HEK293 (cell line): ENCODE results near the gene PTCD1.

Experiments used
- CTCF ChIA-PET: fragments of 350-600 bp; formaldehyde crosslinking; extraction: SDS; loops from one replicate; lab custom pipeline; 2021; ENCODE audit warnings: antibody characterized with exemption; lab: Yijun Ruan, JAX
- POLR2A ChIA-PET: fragments of 300-600 bp; formaldehyde crosslinking; extraction: SDS; loops from one replicate; lab custom pipeline; 2020; ENCODE audit warnings: antibody characterized with exemption, inconsistent platforms; lab: Yijun Ruan, JAX
- H3K27ac ChIP-seq: fragments of 200-500 bp; sonication (Bioruptor generic); 2 replicates; pipeline ENCODE4 v1.5.1; 2014; ENCODE audit warnings: low read depth, low read length, control low read depth, inconsistent platforms; ENCODE audit errors: extremely low read depth
- H3K36me3 ChIP-seq, 2 experiments: fragments of 200-500 bp in 1 of 2; sonication (Bioruptor generic) in 1 of 2; 1 replicate in 1 of 2; 2 replicates in 1 of 2; pipeline ENCODE4 v1.5.1; 2014 to 2017; ENCODE audit warnings: inconsistent platforms in 2 of 2, low read length in 2 of 2; ENCODE audit not compliant: control insufficient read depth in 2 of 2, insufficient read depth in 1 of 2
- H3K4me1 ChIP-seq: fragments of 200-500 bp; sonication (Bioruptor generic); 2 replicates; pipeline ENCODE4 v1.5.1; 2014; ENCODE audit warnings: mild to moderate bottlenecking, low read length, inconsistent platforms; ENCODE audit not compliant: control insufficient read depth, insufficient read depth
- H3K4me3 ChIP-seq: 2 replicates; pipeline ENCODE4 v1.5.1; 2011; ENCODE audit warnings: low read depth, mild to moderate bottlenecking, control low read depth, low read length, moderate library complexity
- H3K9me3 ChIP-seq: fragments of 200-500 bp; sonication (Bioruptor generic); 2 replicates; pipeline ENCODE4 v1.5.1; 2014; ENCODE audit warnings: low read depth, low read length, inconsistent platforms; ENCODE audit not compliant: control insufficient read depth, insufficient read depth
- BCL6B ChIP-seq: fragments of 450-650 bp; formaldehyde crosslinking; IDR thresholded peaks from 2 replicates; pipeline ENCODE4 v1.5.1; 2017; ENCODE audit warnings: missing biosample characterization, missing genetic modification characterization
- ELK4 ChIP-seq: IDR thresholded peaks from 2 replicates; pipeline ENCODE4 v1.6.1; 2011; ENCODE audit warnings: mild to moderate bottlenecking, low read depth, low read length, borderline replicate concordance
- GLI4 ChIP-seq: fragments of 450-650 bp; formaldehyde crosslinking; IDR thresholded peaks from 2 replicates; pipeline ENCODE4 v1.5.1; 2016; ENCODE audit warnings: missing biosample characterization, missing genetic modification characterization
- KLF9 ChIP-seq: fragments of 450-650 bp; formaldehyde crosslinking; IDR thresholded peaks from 2 replicates; pipeline ENCODE4 v1.5.1; 2016; ENCODE audit warnings: missing biosample characterization, missing genetic modification characterization, low read depth
- MEIS1 ChIP-seq: sonication (generic); formaldehyde crosslinking; IDR thresholded peaks from 2 replicates; pipeline ENCODE4 v1.8.1; 2022; ENCODE audit warnings: missing genetic modification reagents, mild to moderate bottlenecking, borderline replicate concordance
- RBAK ChIP-seq: fragments of 450-650 bp; formaldehyde crosslinking; IDR thresholded peaks from 2 replicates; pipeline ENCODE4 v1.5.1; 2016; ENCODE audit warnings: missing biosample characterization, missing genetic modification characterization
- ZIC2 ChIP-seq: fragments of 450-650 bp; formaldehyde crosslinking; IDR thresholded peaks from 2 replicates; pipeline ENCODE4 v1.5.1; 2016; ENCODE audit warnings: missing biosample characterization, missing genetic modification characterization
- ZNF140 ChIP-seq: fragments of 450-650 bp; formaldehyde crosslinking; IDR thresholded peaks from 2 replicates; pipeline ENCODE4 v1.5.1; 2016; ENCODE audit warnings: missing biosample characterization, missing genetic modification characterization
- ZNF155 ChIP-seq: fragments of 450-650 bp; formaldehyde crosslinking; IDR thresholded peaks from 2 replicates; pipeline ENCODE4 v1.5.1; 2016; ENCODE audit warnings: missing biosample characterization, missing genetic modification characterization
- ZNF202 ChIP-seq: fragments of 450-650 bp; formaldehyde crosslinking; IDR thresholded peaks from 2 replicates; pipeline ENCODE4 v1.5.1; 2016; ENCODE audit warnings: missing biosample characterization, missing genetic modification characterization, borderline replicate concordance
- ZNF214 ChIP-seq: fragments of 450-650 bp; formaldehyde crosslinking; IDR thresholded peaks from 2 replicates; pipeline ENCODE4 v1.5.1; 2017; ENCODE audit warnings: missing biosample characterization, mild to moderate bottlenecking, missing genetic modification characterization, borderline replicate concordance
- ZNF23 ChIP-seq: fragments of 450-650 bp; formaldehyde crosslinking; IDR thresholded peaks from 2 replicates; pipeline ENCODE4 v1.5.1; 2016; ENCODE audit warnings: missing biosample characterization, missing genetic modification characterization, borderline replicate concordance
- ZNF335 ChIP-seq: fragments of 450-650 bp; formaldehyde crosslinking; conservative IDR thresholded peaks from 2 replicates; pipeline ENCODE4 v1.5.1; 2016; ENCODE audit warnings: missing biosample characterization, missing genetic modification characterization
- ZNF37A ChIP-seq: fragments of 450-650 bp; IDR thresholded peaks from 2 replicates; pipeline ENCODE4 v1.5.1; 2018; ENCODE audit warnings: missing biosample characterization, missing genetic modification characterization
- ZNF426 ChIP-seq: fragments of 450-650 bp; formaldehyde crosslinking; IDR thresholded peaks from 2 replicates; pipeline ENCODE4 v1.5.1; 2017; ENCODE audit warnings: missing biosample characterization, missing genetic modification characterization, mild to moderate bottlenecking, inconsistent platforms, moderate library complexity
- ZNF449 ChIP-seq: fragments of 450-650 bp; formaldehyde crosslinking; IDR thresholded peaks from 2 replicates; pipeline ENCODE4 v1.5.1; 2017; ENCODE audit warnings: missing biosample characterization, mild to moderate bottlenecking, missing genetic modification characterization, moderate library complexity
- ZNF529 ChIP-seq: fragments of 450-650 bp; formaldehyde crosslinking; IDR thresholded peaks from 2 replicates; pipeline ENCODE4 v1.5.1; 2017; ENCODE audit warnings: missing genetic modification characterization, missing biosample characterization; ENCODE audit not compliant: insufficient replicate concordance
- ZNF626 ChIP-seq: fragments of 450-650 bp; sonication (Bioruptor Pico); formaldehyde crosslinking; IDR thresholded peaks from 2 replicates; pipeline ENCODE4 v1.5.1; 2018; ENCODE audit warnings: missing biosample characterization, missing genetic modification characterization, inconsistent platforms
- ZNF629 ChIP-seq: fragments of 450-650 bp; formaldehyde crosslinking; IDR thresholded peaks from 2 replicates; pipeline ENCODE4 v1.5.1; 2017; ENCODE audit warnings: missing biosample characterization, missing genetic modification characterization
- ZNF792 ChIP-seq: fragments of 450-650 bp; formaldehyde crosslinking; IDR thresholded peaks from 2 replicates; pipeline ENCODE4 v1.5.1; 2016; ENCODE audit warnings: missing biosample characterization, missing genetic modification characterization

The PTCD1 gene

GRCh38 chr7:99456288-99456687 lies 17.7 kb upstream of the PTCD1 start:
- TF ChIP-seq RBAK (tag by site-specific recombination) (no peak), ZNF37A (tag by site-specific recombination) (no peak), ELK4 (no peak), GLI4 (tag by site-specific recombination) (no peak), ZNF426 (tag by site-specific recombination) (no peak), ZNF23 (no peak), ZNF626 (tag by site-specific recombination) (no peak)
- TF ChIP-seq, all 188 proteins: peak for 0
- ChIA-PET CTCF (no interaction called here), POLR2A (interaction anchor here (0.6 to 1.5 kb wide), 4 partner anchors 10 to 359 kb away, joined by 3 to 4 read pairs (median 4); partner anchors contain the start of genes CPSF4, PTCD1 and ZNF394)
- no peak overlapping the region for H3K27ac ChIP-seq
- H3K9me3 ChIP-seq, result no peaks in the 10 kb centered on the region
- peaks cover 11 to 97% of the 10 kb centered on the region in 2 experiments; a peak in 2 of 3 replicates for H3K36me3 ChIP-seq
- H3K4me1 ChIP-seq, result no peaks in the 10 kb centered on the region
- H3K4me3 ChIP-seq, result no peak overlapping the region

- Histone ChIP-seq H3K9me3 (no peaks in the 10 kb centered on the region), H3K4me3 (no peak overlapping the region), H3K36me3 (peaks cover 11 to 97% of the 10 kb centered on the region in 2 experiments; a peak in 2 of 3 replicates), H3K4me1 (no peaks in the 10 kb centered on the region), H3K27ac (no peak overlapping the region)
- POLR2A ChIA-PET, result interaction anchor here (0.6 to 1.4 kb wide), 5 partner anchors 8 to 49 kb away, joined by 3 to 4 read pairs (median 3); partner anchors contain the start of genes ZKSCAN5 and ZNF394
- CTCF ChIA-PET, result interaction anchor here (0.6 kb wide), 1 partner anchor 161 kb away, joined by 3 read pairs; the partner anchor contains the start of gene ZSCAN25
- no peak for TF ChIP-seq ZNF140 (tag by site-specific recombination)
- TF ChIP-seq, all 188 proteins: peak for 0
Measured at GRCh38 chr7:99455874-99456273, 17.3 kb upstream of the PTCD1 start.

- no peaks in the 10 kb centered on the region for H3K4me1 ChIP-seq
- POLR2A ChIA-PET, result no interaction called here
Measured at GRCh38 chr7:99453105-99453504, 14.5 kb upstream of the PTCD1 start.

More at GRCh38 chr7:99453105-99453504, 14.5 kb upstream of the PTCD1 start:
- H3K4me3 ChIP-seq, result no peak overlapping the region
- peaks cover 6 to 97% of the 10 kb centered on the region in 2 experiments; a peak in 1 of 3 replicates for H3K36me3 ChIP-seq
- TF ChIP-seq KLF9 (tag by site-specific recombination) (no peak), ZNF335 (no peak), BCL6B (no peak), ZNF629 (tag by site-specific recombination) (no peak), ZNF792 (tag by site-specific recombination) (no peak), ZIC2 (tag by site-specific recombination) (peak; percentile 74), ZNF202 (no peak), ZNF449 (peak; percentile 99), ZNF214 (tag by site-specific recombination) (no peak), ZNF529 (tag by site-specific recombination) (no peak), ZNF155 (no peak), MEIS1 (no peak)
- H3K27ac ChIP-seq, result no peak overlapping the region
- H3K9me3 ChIP-seq, result no peaks in the 10 kb centered on the region
- CTCF ChIA-PET, result no interaction called here
